K562 (cell line): ENCODE results near the gene COX15. TPM values are rescaled to one million over a fixed set of nuclear protein-coding genes. Genes with fewer than 3 reads are reported as not detected.
A peak's percentile ranks its signal among the peaks of the same experiment; 100 is the strongest.

ENCODE experiments used
- ARID2 ChIP-seq: fragments of 450-650 bp; IDR thresholded peaks from 2 replicates; pipeline ENCODE4 v1.6.1; 2017; ENCODE audit warnings: antibody characterized with exemption, mild to moderate bottlenecking
- BACH1 ChIP-seq: fragments of 200-800 bp; sonication (Bioruptor generic); IDR thresholded peaks from 2 replicates; pipeline ENCODE4 v1.6.1; 2016; ENCODE audit warnings: missing genetic modification characterization, missing compliant biosample characterization
- BCLAF1 ChIP-seq, 2 experiments: fragments of 450-650 bp in 1 of 2; IDR thresholded peaks; 2 replicates each; pipeline ENCODE4 v1.6.1; 2011 to 2017; ENCODE audit warnings: low read depth in 2 of 2, antibody characterized with exemption in 1 of 2, borderline replicate concordance in 1 of 2, low read length in 1 of 2, mild to moderate bottlenecking in 1 of 2, mixed read lengths in 1 of 2; ENCODE audit not compliant: control insufficient read depth in 1 of 2
- CBFA2T2 ChIP-seq: fragments of 450-650 bp; conservative IDR thresholded peaks from 2 replicates; pipeline ENCODE4 v1.6.1; 2017; ENCODE audit warnings: mild to moderate bottlenecking
- CBFA2T3 ChIP-seq: fragments of 450-650 bp; IDR thresholded peaks from 2 replicates; pipeline ENCODE4 v1.6.1; 2017
- CEBPG ChIP-seq, 3 experiments: fragments of 200-800 bp in 1 of 3; sonication (Bioruptor generic) in 1 of 3; sonication (generic) in 1 of 3; formaldehyde crosslinking in 1 of 3; IDR thresholded peaks in 2 of 3; conservative IDR thresholded peaks in 1 of 3; 2 replicates each; pipeline versions ENCODE4 v1.6.1 to v1.8.0; 2016 to 2022; ENCODE audit warnings: missing compliant biosample characterization in 2 of 3, missing genetic modification characterization in 2 of 3, mild to moderate bottlenecking in 1 of 3, missing genetic modification reagents in 1 of 3
- EGR1 ChIP-seq: fragments of 450-650 bp; conservative IDR thresholded peaks from 2 replicates; pipeline ENCODE4 v1.6.1; 2017; ENCODE audit warnings: mild to moderate bottlenecking
- EP300 ChIP-seq: IDR thresholded peaks from 2 replicates; pipeline ENCODE4 v1.6.1; 2012; ENCODE audit warnings: low read length, improper control_type of control experiment
- ETV1 ChIP-seq: fragments of 450-650 bp; conservative IDR thresholded peaks from 2 replicates; pipeline ENCODE4 v1.6.1; 2016; ENCODE audit warnings: missing genetic modification characterization, control low read depth, low read depth, missing compliant biosample characterization
- HES1 ChIP-seq: fragments of 450-650 bp; IDR thresholded peaks from 2 replicates; pipeline ENCODE4 v1.6.1; 2016; ENCODE audit warnings: low read depth, mild to moderate bottlenecking, moderate library complexity
- JUND ChIP-seq, 2 experiments: IDR thresholded peaks; 2 replicates in 1 of 2; 3 replicates in 1 of 2; pipeline ENCODE4 v1.6.1; 2011; ENCODE audit warnings: borderline replicate concordance in 2 of 2, low read depth in 2 of 2, low read length in 2 of 2, improper control_type of control experiment in 1 of 2, missing biosample characterization in 1 of 2, missing genetic modification characterization in 1 of 2, missing genetic modification reagents in 1 of 2
- KDM4B ChIP-seq, 2 experiments: fragments of 450-650 bp in 1 of 2; sonication (generic) in 1 of 2; IDR thresholded peaks; 2 replicates each; pipeline ENCODE4 v1.6.1; 2016 to 2017; ENCODE audit warnings: borderline replicate concordance in 2 of 2, antibody characterized with exemption in 1 of 2, low read depth in 1 of 2, mild to moderate bottlenecking in 1 of 2
- KLF1 ChIP-seq: fragments of 450-650 bp; IDR thresholded peaks from 2 replicates; pipeline ENCODE4 v1.6.1; 2016; ENCODE audit warnings: missing genetic modification characterization, missing compliant biosample characterization
- MAFF ChIP-seq: IDR thresholded peaks from 2 replicates; pipeline ENCODE4 v1.6.1; 2012; ENCODE audit warnings: low read length, improper control_type of control experiment
- MAFK ChIP-seq: IDR thresholded peaks from 2 replicates; pipeline ENCODE4 v1.6.1; 2011; ENCODE audit warnings: low read length, improper control_type of control experiment
- PBX2 ChIP-seq, 2 experiments: IDR thresholded peaks in 1 of 2; conservative IDR thresholded peaks in 1 of 2; 2 replicates each; pipeline ENCODE4 v1.6.1; 2016; ENCODE audit warnings: low read depth in 2 of 2, mild to moderate bottlenecking in 1 of 2, missing compliant biosample characterization in 1 of 2, missing genetic modification characterization in 1 of 2, moderate library complexity in 1 of 2
- POLR3G ChIP-seq: IDR thresholded peaks from 2 replicates; pipeline ENCODE4 v1.6.1; 2011; ENCODE audit not compliant: insufficient read length, insufficient replicate concordance; ENCODE audit errors: extremely low read depth
- RBM17 ChIP-seq: fragments of 200-400 bp; formaldehyde crosslinking; IDR thresholded peaks from 2 replicates; pipeline ENCODE4 v1.6.1; 2017; ENCODE audit warnings: low read depth, mild to moderate bottlenecking, low read length, borderline replicate concordance
- RCOR1 ChIP-seq, 2 experiments: IDR thresholded peaks; 2 replicates each; pipeline ENCODE4 v1.6.1; 2012; ENCODE audit warnings: low read depth in 2 of 2, low read length in 2 of 2, borderline replicate concordance in 1 of 2, improper control_type of control experiment in 1 of 2
- STAG1 ChIP-seq: sonication (generic); formaldehyde crosslinking; IDR thresholded peaks from 2 replicates; pipeline ENCODE4 v1.5.0; 2020; ENCODE audit warnings: missing genetic modification reagents, borderline replicate concordance
- ZBTB17 ChIP-seq: fragments of 450-650 bp; formaldehyde crosslinking; IDR thresholded peaks from 2 replicates; pipeline ENCODE4 v1.4.0; 2020; ENCODE audit warnings: mild to moderate bottlenecking
- ZNF717 ChIP-seq: fragments of 250-450 bp; sonication (Bioruptor Pico); IDR thresholded peaks from 2 replicates; pipeline ENCODE4 v1.5.0; 2021
- polyA plus RNA-seq, 8 experiments: library from polyadenylated mRNA; depleted of rRNA in 4 of 8; stranded (reverse) in 5 of 8; unstranded in 3 of 8; fragments of >200 nt; fragmentation: Nextera tagmentation in 2 of 8; fragmentation: Illumina TruSeq in 1 of 8; extraction: Ambion mirVana in 2 of 8; extraction: Trizol in 1 of 8; gene quantifications; 2 replicates each; pipeline versions ENCODE4 v1.2.1 to v1.2.3, GENCODE V29; 2011 to 2014; ENCODE audit warnings: inconsistent platforms in 1 of 8, missing spikeins in 1 of 8
- total RNA-seq, 7 experiments: library from RNA; depleted of rRNA in 6 of 7; stranded (reverse); fragments of >200 nt in 6 of 7; fragmentation: Illumina TruSeq in 2 of 7; extraction: Trizol in 2 of 7; gene quantifications; 2 replicates each; pipeline versions ENCODE4 v1.2.1 to v1.2.3, GENCODE V29; 2011 to 2021; ENCODE audit warnings: low replicate concordance in 1 of 7

Gene COX15
- total and polyA plus RNA-seq, 9 of the 15 experiments (the other 6 are each of a cell fraction or from before 2014, with no cell fraction given) = 17.4 to 45.1 (median 23.7) TPM

GRCh38 chr10:99775850-99776249 is 43.9 kb upstream of the COX15 start (continued):
- no peak for TF ChIP-seq HES1
- no peak for TF ChIP-seq KDM4B (IDR thresholded peaks at IDR 0.05; ENCODE audit: borderline replicate concordance in 2 of 2, low read depth in 1 of 2)
- 0 out of 2 replicates have a peak, but pooled peaks have one; percentile 5 for TF ChIP-seq CBFA2T2
- TF ChIP-seq EP300 = peak; percentile 41; the same call in 1 of the 2 replicates
- TF ChIP-seq MAFK = peak; percentile 83
- peak; percentile 96 for TF ChIP-seq JUND (IDR thresholded peaks at IDR 0.05; ENCODE audit: borderline replicate concordance, low read depth, low read length)
- TF ChIP-seq JUND (tag; IDR thresholded peaks at IDR 0.05; ENCODE audit: borderline replicate concordance, low read depth, low read length) = peak; percentile 98
- no peak for TF ChIP-seq ZNF717 (CRISPR knock-in tag)
- TF ChIP-seq STAG1 = no peak
- no peak for TF ChIP-seq KLF1 (tag)
- TF ChIP-seq RBM17 = no peak
- no peak for TF ChIP-seq CEBPG (CRISPR knock-in tag; IDR thresholded peaks at IDR 0.05)
- 0 out of 4 replicates have a peak, but pooled peaks of 1 of the 2 experiments have one; percentile 23 for TF ChIP-seq CEBPG (tag; conservative IDR thresholded peaks at IDR 0.05 in 1 of 2, IDR thresholded peaks at IDR 0.05 in 1 of 2)
- no peak for TF ChIP-seq BCLAF1 (IDR thresholded peaks at IDR 0.05; ENCODE audit: borderline replicate concordance in 1 of 2, control insufficient read depth in 1 of 2, low read depth in 2 of 2, low read length in 1 of 2)
- TF ChIP-seq BACH1 (tag) = peak; percentile 92
- no peak for TF ChIP-seq PBX2 (CRISPR knock-in tag; IDR thresholded peaks at IDR 0.05; ENCODE audit: low read depth)
- peak; percentile 79 for TF ChIP-seq PBX2 (tag; conservative IDR thresholded peaks at IDR 0.05; ENCODE audit: low read depth)
- TF ChIP-seq MAFF = peak; percentile 86
- TF ChIP-seq ETV1 = no peak
- no peak for TF ChIP-seq ARID2
- no peak for TF ChIP-seq ZBTB17
- TF ChIP-seq EGR1 = peak; percentile 60
- TF ChIP-seq POLR3G = no peak
- peak in 1 of 2 experiments; percentile 83; a peak in 1 of 4 replicates for TF ChIP-seq RCOR1 (IDR thresholded peaks at IDR 0.05; ENCODE audit: borderline replicate concordance in 1 of 2, low read depth in 2 of 2, low read length in 2 of 2)
- TF ChIP-seq CBFA2T3 = peak; percentile 48
